ENCODE data around the gene IGSF22.

The IGSF22 gene

GRCh38 chr11:18700872-18701271 is 25.1 kb downstream of the IGSF22 start (continued):
- TF ChIP-seq ZNF664 (tag by site-specific recombination; IDR thresholded peaks at IDR 0.05) (no peak), ZNF366 (tag by site-specific recombination; conservative IDR thresholded peaks at IDR 0.05) (no peak), PRDM2 (tag by site-specific recombination; IDR thresholded peaks at IDR 0.05; ENCODE audit: borderline replicate concordance) (no peak), ZNF423 (tag by site-specific recombination; IDR thresholded peaks at IDR 0.05) (no peak)

DNA sequence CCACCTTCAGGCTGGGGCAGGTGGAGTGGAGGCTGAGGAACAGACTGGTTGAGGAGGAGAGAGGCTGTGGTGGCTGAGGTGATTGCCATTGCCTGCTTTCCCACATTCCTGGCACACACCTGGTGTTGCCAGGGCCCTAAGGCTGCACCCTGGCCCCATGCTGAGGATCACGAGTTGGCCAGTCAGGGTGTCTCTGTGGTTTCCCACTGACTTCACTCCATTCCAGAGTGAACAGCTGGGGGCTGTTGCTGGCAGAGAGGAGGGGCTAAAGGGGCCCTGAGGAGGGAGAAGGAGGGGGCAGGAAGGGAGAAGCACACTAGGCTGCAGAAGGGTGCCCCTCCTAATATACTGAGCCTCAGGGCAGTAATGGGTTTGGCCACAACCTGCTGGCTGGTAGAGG is 25.6 kb downstream of the IGSF22 start:
- Histone ChIP-seq H3K36me3 (ENCODE audit: control insufficient read depth in 2 of 2, insufficient read depth in 1 of 2, low read length in 2 of 2) (no peaks in the 10 kb centered on the region), H3K27ac (ENCODE audit: extremely low read depth, low read depth, low read length) (no peak overlapping the region), H3K4me1 (ENCODE audit: control insufficient read depth, insufficient read depth, low read length) (no peaks in the 10 kb centered on the region), H3K4me3 (ENCODE audit: low read depth, low read length) (no peak overlapping the region), H3K9me3 (ENCODE audit: control insufficient read depth, insufficient read depth, low read depth, low read length) (no peaks in the 10 kb centered on the region)
- POLR2A ChIA-PET, result no interaction called here
- TF ChIP-seq, protein P1, sequence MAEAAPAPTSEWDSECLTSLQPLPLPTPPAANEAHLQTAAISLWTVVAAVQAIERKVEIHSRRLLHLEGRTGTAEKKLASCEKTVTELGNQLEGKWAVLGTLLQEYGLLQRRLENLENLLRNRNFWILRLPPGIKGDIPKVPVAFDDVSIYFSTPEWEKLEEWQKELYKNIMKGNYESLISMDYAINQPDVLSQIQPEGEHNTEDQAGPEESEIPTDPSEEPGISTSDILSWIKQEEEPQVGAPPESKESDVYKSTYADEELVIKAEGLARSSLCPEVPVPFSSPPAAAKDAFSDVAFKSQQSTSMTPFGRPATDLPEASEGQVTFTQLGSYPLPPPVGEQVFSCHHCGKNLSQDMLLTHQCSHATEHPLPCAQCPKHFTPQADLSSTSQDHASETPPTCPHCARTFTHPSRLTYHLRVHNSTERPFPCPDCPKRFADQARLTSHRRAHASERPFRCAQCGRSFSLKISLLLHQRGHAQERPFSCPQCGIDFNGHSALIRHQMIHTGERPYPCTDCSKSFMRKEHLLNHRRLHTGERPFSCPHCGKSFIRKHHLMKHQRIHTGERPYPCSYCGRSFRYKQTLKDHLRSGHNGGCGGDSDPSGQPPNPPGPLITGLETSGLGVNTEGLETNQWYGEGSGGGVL (tag by site-specific recombination; IDR thresholded peaks at IDR 0.05), result peak; percentile 74
- TF ChIP-seq GLIS1 (tag by site-specific recombination; IDR thresholded peaks at IDR 0.05), result peak; percentile 76
- no peak for TF ChIP-seq ZNF558 (tag by site-specific recombination; IDR thresholded peaks at IDR 0.05)
- TF ChIP-seq ZIC2 (tag by site-specific recombination; IDR thresholded peaks at IDR 0.05), result peak; percentile 67
- no peak for TF ChIP-seq ZNF146 (tag by site-specific recombination; IDR thresholded peaks at IDR 0.05)
- CTCF ChIA-PET, result interaction anchor here (0.5 to 1.2 kb wide), 2 partner anchors 27 to 31 kb away, joined by 3 to 6 read pairs; no protein-coding TSS in a partner anchor

GRCh38 chr11:18699848-18700261 is 26.1 kb downstream of the IGSF22 start:
- Histone ChIP-seq H3K9me3 (ENCODE audit: control insufficient read depth, insufficient read depth, low read depth, low read length) (no peaks in the 10 kb centered on the region), H3K4me1 (ENCODE audit: control insufficient read depth, insufficient read depth, low read length) (no peaks in the 10 kb centered on the region), H3K4me3 (ENCODE audit: low read depth, low read length) (no peak overlapping the region), H3K27ac (ENCODE audit: extremely low read depth, low read depth, low read length) (no peak overlapping the region), H3K36me3 (ENCODE audit: control insufficient read depth in 2 of 2, insufficient read depth in 1 of 2, low read length in 2 of 2) (no peaks in the 10 kb centered on the region)
- TF ChIP-seq ZBTB17 (tag by site-specific recombination; IDR thresholded peaks at IDR 0.05), result peak; percentile 55
- TF ChIP-seq, protein P2, sequence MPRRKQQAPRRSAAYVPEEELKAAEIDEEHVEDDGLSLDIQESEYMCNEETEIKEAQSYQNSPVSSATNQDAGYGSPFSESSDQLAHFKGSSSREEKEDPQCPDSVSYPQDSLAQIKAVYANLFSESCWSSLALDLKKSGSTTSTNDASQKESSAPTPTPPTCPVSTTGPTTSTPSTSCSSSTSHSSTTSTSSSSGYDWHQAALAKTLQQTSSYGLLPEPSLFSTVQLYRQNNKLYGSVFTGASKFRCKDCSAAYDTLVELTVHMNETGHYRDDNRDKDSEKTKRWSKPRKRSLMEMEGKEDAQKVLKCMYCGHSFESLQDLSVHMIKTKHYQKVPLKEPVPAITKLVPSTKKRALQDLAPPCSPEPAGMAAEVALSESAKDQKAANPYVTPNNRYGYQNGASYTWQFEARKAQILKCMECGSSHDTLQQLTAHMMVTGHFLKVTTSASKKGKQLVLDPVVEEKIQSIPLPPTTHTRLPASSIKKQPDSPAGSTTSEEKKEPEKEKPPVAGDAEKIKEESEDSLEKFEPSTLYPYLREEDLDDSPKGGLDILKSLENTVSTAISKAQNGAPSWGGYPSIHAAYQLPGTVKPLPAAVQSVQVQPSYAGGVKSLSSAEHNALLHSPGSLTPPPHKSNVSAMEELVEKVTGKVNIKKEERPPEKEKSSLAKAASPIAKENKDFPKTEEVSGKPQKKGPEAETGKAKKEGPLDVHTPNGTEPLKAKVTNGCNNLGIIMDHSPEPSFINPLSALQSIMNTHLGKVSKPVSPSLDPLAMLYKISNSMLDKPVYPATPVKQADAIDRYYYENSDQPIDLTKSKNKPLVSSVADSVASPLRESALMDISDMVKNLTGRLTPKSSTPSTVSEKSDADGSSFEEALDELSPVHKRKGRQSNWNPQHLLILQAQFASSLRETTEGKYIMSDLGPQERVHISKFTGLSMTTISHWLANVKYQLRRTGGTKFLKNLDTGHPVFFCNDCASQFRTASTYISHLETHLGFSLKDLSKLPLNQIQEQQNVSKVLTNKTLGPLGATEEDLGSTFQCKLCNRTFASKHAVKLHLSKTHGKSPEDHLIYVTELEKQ (tag by site-specific recombination; IDR thresholded peaks at IDR 0.05; ENCODE audit: borderline replicate concordance), result no peak
- ChIA-PET CTCF (interaction anchor here (0.5 kb wide), 1 partner anchor 28 kb away, joined by 3 read pairs; no protein-coding TSS in a partner anchor), POLR2A (interaction anchor here (1.9 kb wide), 1 partner anchor 66 kb away, joined by 7 read pairs; the partner anchor contains the start of gene SPTY2D1)
